OCI-LY1 (cell line): ENCODE measurements around the gene HS3ST5.

Experiments used
- H2AFZ ChIP-seq: fragments of 200-600 bp; sonication (generic), shearing (Covaris generic); 2 replicates; pipeline ENCODE4 v1.6.0; 2014; ENCODE audit warnings: antibody characterized with exemption, mild to moderate bottlenecking, low read length
- H3F3A ChIP-seq: fragments of 200-600 bp; sonication (generic), shearing (Covaris generic); 2 replicates; pipeline ENCODE4 v1.6.0; 2014; ENCODE audit warnings: mild to moderate bottlenecking, antibody characterized with exemption, low read length, moderate library complexity; ENCODE audit not compliant: insufficient read depth
- H3K27ac ChIP-seq: fragments of 200-600 bp; sonication (generic); 2 replicates; pipeline ENCODE4 v1.5.1; 2014; ENCODE audit warnings: low read length, mixed run types, mild to moderate bottlenecking, low read depth; ENCODE audit not compliant: poor library complexity, severe bottlenecking
- H3K27me3 ChIP-seq: fragments of 200-600 bp; sonication (generic); 2 replicates; pipeline ENCODE4 v1.6.0; 2014; ENCODE audit warnings: antibody characterized with exemption, mild to moderate bottlenecking, low read length, moderate library complexity; ENCODE audit not compliant: insufficient read depth
- H3K36me3 ChIP-seq: fragments of 200-600 bp; sonication (generic); 2 replicates; pipeline ENCODE4 v1.6.1; 2014; ENCODE audit warnings: mild to moderate bottlenecking, antibody characterized with exemption, low read length, moderate library complexity, mixed read lengths; ENCODE audit not compliant: insufficient read depth
- H3K4me1 ChIP-seq: fragments of 200-600 bp; sonication (generic); 2 replicates; pipeline ENCODE4 v1.5.1; 2014; ENCODE audit warnings: mild to moderate bottlenecking, low read length, moderate library complexity; ENCODE audit not compliant: insufficient read depth, severe bottlenecking
- H3K4me2 ChIP-seq: fragments of 200-600 bp; sonication (generic), shearing (Covaris generic); 2 replicates; pipeline ENCODE4 v1.6.1; 2014; ENCODE audit warnings: low read length
- H3K4me3 ChIP-seq: fragments of 200-600 bp; sonication (generic); 2 replicates; pipeline ENCODE4 v1.5.1; 2014; ENCODE audit warnings: low read length, low read depth, mild to moderate bottlenecking, mixed read lengths; ENCODE audit not compliant: poor library complexity, severe bottlenecking
- H3K79me2 ChIP-seq: fragments of 200-600 bp; shearing (Covaris generic); 2 replicates; pipeline ENCODE4 v1.6.1; 2016; ENCODE audit warnings: mixed run types, low read length, mixed read lengths; ENCODE audit not compliant: insufficient read depth
- H3K9ac ChIP-seq: fragments of 200-600 bp; sonication (generic), shearing (Covaris generic); 2 replicates; pipeline ENCODE4 v1.6.1; 2014; ENCODE audit warnings: mild to moderate bottlenecking, low read length, mixed read lengths
- H3K9me2 ChIP-seq: fragments of 200-600 bp; sonication (generic), shearing (Covaris generic); 2 replicates; pipeline ENCODE4 v1.6.1; 2014; ENCODE audit warnings: low read depth, mild to moderate bottlenecking, low read length, mixed read lengths
- H3K9me3 ChIP-seq: fragments of 200-600 bp; shearing (Covaris generic); 2 replicates; pipeline ENCODE4 v1.6.1; 2014; ENCODE audit warnings: low read length, mixed read lengths
- H4K20me1 ChIP-seq: fragments of 200-600 bp; sonication (generic), shearing (Covaris generic); 2 replicates; pipeline ENCODE4 v1.6.0; 2016; ENCODE audit warnings: mild to moderate bottlenecking, low read length; ENCODE audit not compliant: insufficient read depth
- EZH2 ChIP-seq: fragments of 200-600 bp; sonication (generic), shearing (Covaris generic); IDR thresholded peaks from 2 replicates; pipeline ENCODE4 v1.8.0; 2017; ENCODE audit warnings: borderline replicate concordance, mixed run types, mild to moderate bottlenecking, antibody characterized with exemption, low read length, moderate library complexity, mixed read lengths
- TF ChIP-seq, protein P1 (sequence below): fragments of 200-600 bp; sonication (generic), shearing (Covaris generic); IDR thresholded peaks from 2 replicates; pipeline ENCODE4 v1.5.1; 2017; ENCODE audit warnings: mild to moderate bottlenecking, antibody characterized with exemption, low read length, moderate library complexity, mixed read lengths

Gene HS3ST5

DNA sequence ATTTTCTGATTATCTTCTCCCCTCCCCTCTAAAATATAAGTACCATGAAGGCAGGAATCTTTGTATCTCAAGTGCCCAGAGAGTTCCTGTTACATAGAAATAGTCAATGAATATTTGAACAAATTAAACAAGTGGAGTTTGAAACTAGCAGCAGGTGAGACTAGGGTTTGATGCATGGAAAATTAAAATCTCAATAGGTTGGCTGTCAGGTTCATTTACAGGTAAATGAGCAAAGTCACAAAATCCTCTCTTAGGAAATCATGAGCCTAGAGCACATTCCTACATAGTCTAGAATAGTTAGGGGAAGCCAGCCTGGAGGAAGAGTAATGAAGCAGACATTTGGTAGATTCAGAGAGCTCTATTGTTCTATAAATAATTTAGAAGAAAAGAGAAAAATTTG is 140.4 kb downstream of the HS3ST5 start:
- Histone ChIP-seq H3K27ac (no peak overlapping the region), H3K27me3 (no peaks in the 10 kb centered on the region), H3F3A (no peaks in the 10 kb centered on the region), H3K9ac (no peak overlapping the region), H3K4me1 (no peaks in the 10 kb centered on the region), H3K9me2 (no peaks in the 10 kb centered on the region), H3K36me3 (no peaks in the 10 kb centered on the region), H3K79me2 (no peaks in the 10 kb centered on the region), H3K4me2 (no peak overlapping the region), H3K9me3 (no peaks in the 10 kb centered on the region), H4K20me1 (no peaks in the 10 kb centered on the region), H3K4me3 (no peak overlapping the region), H2AFZ (no peak overlapping the region)
- TF ChIP-seq EZH2, result no peak
- TF ChIP-seq, protein P1, sequence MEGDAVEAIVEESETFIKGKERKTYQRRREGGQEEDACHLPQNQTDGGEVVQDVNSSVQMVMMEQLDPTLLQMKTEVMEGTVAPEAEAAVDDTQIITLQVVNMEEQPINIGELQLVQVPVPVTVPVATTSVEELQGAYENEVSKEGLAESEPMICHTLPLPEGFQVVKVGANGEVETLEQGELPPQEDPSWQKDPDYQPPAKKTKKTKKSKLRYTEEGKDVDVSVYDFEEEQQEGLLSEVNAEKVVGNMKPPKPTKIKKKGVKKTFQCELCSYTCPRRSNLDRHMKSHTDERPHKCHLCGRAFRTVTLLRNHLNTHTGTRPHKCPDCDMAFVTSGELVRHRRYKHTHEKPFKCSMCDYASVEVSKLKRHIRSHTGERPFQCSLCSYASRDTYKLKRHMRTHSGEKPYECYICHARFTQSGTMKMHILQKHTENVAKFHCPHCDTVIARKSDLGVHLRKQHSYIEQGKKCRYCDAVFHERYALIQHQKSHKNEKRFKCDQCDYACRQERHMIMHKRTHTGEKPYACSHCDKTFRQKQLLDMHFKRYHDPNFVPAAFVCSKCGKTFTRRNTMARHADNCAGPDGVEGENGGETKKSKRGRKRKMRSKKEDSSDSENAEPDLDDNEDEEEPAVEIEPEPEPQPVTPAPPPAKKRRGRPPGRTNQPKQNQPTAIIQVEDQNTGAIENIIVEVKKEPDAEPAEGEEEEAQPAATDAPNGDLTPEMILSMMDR, result no peak

DNA sequence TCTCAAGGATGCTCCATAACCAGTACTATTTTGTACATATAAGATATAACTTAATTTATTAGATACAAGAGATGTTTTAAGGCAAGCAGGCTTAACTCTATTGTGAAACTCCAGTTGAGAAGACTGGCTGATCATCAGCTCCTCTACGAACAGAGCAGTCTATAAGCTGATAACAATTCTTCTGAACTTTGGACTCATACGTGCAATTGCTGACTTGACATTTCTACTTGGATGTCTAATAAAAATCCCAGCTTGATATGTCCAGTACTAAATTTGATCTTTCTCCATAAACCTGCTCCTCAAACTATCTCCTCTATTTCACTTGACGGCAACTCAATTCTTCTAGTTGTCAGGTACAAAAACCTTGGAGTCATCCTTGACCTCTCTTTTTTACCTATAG is 141.9 kb downstream of the HS3ST5 start:
- H3K4me2 ChIP-seq, result no peak overlapping the region
- H3K4me3 ChIP-seq, result no peak overlapping the region
- H3K79me2 ChIP-seq, result no peaks in the 10 kb centered on the region
- no peaks in the 10 kb centered on the region for H3K4me1 ChIP-seq
- H3K27me3 ChIP-seq, result no peaks in the 10 kb centered on the region
- no peaks in the 10 kb centered on the region for H3K9me3 ChIP-seq
- H3K27ac ChIP-seq, result no peak overlapping the region
- TF ChIP-seq, protein P1, result no peak
- no peak for TF ChIP-seq EZH2
- H3K9ac ChIP-seq, result no peak overlapping the region
- H2AFZ ChIP-seq, result no peak overlapping the region
- H4K20me1 ChIP-seq, result no peaks in the 10 kb centered on the region
- H3K9me2 ChIP-seq, result no peaks in the 10 kb centered on the region
- H3F3A ChIP-seq, result no peaks in the 10 kb centered on the region
- H3K36me3 ChIP-seq, result no peaks in the 10 kb centered on the region

DNA sequence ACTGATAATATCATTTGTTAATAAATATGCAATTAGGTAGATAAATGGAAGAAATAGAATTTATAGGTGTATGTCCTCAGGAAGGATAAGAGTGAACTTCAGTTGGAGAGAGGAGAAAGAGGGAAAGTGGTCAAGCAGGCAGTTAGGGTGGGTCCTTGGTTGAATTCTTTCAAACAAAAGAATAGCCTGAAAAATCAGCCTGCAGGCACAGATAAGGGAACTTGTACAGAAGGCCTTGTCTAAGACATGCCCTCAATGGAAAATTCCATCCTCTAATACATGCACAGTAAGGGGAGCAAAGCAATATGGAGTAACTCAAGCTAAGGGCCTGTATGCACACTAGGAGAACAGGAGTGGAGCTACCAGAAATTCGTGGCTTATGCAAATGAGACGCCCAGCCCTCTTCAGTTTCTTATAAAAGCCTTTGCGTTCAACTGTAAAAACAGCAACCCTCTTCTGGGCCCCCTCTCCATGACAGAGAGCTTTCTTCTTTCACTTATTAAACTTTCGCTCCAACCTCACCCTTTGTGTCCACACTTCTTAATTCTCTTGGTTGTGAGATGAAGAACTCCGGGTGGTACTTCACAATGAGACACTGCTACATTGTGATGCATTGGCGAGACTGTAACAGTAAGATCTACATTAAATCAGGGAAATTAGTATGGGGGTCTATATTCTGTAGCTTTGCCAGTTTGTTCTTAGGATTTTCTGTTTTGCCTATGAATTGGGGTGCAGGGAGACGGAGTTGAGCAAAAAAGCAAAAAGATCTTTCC is 147.0 kb downstream of the HS3ST5 start:
- Histone ChIP-seq H4K20me1 (no peaks in the 10 kb centered on the region), H3K9ac (no peak overlapping the region), H3F3A (no peaks in the 10 kb centered on the region), H3K4me2 (no peak overlapping the region), H3K27me3 (no peaks in the 10 kb centered on the region), H3K9me3 (no peaks in the 10 kb centered on the region), H3K36me3 (no peaks in the 10 kb centered on the region), H2AFZ (no peak overlapping the region), H3K4me1 (no peaks in the 10 kb centered on the region), H3K4me3 (no peak overlapping the region), H3K79me2 (no peaks in the 10 kb centered on the region), H3K27ac (no peak overlapping the region), H3K9me2 (no peaks in the 10 kb centered on the region)
- TF ChIP-seq EZH2, result no peak
- TF ChIP-seq, protein P1, result no peak
